HepG2 (cell line): ENCODE results near the gene PYY. TPM values are rescaled to one million over a fixed set of nuclear protein-coding genes. Genes with fewer than 3 reads are reported as not detected.

Source experiments
- DR1 ChIP-seq: sonication (generic); formaldehyde crosslinking; IDR thresholded peaks from 2 replicates; pipeline ENCODE4 v1.8.0; 2021; ENCODE audit warnings: mild to moderate bottlenecking, missing genetic modification reagents, inconsistent platforms
- EED ChIP-seq: sonication (generic); formaldehyde crosslinking; IDR thresholded peaks from 2 replicates; pipeline ENCODE4 v1.5.0; 2020; ENCODE audit warnings: mild to moderate bottlenecking, missing genetic modification reagents
- EP300 ChIP-seq, 3 experiments: sonication (generic) in 1 of 3; formaldehyde crosslinking in 1 of 3; IDR thresholded peaks; 2 replicates each; pipeline versions ENCODE4 v1.5.1 to v1.6.1; 2011 to 2020; ENCODE audit warnings: low read depth in 2 of 3, low read length in 2 of 3, borderline replicate concordance in 1 of 3, improper control_type of control experiment in 1 of 3, mild to moderate bottlenecking in 1 of 3, missing genetic modification reagents in 1 of 3, moderate library complexity in 1 of 3
- FOXC1 ChIP-seq: sonication (generic); formaldehyde crosslinking; IDR thresholded peaks from 2 replicates; pipeline ENCODE4 v1.8.0; 2022; ENCODE audit warnings: mild to moderate bottlenecking, missing genetic modification reagents, borderline replicate concordance
- FOXJ3 ChIP-seq: sonication (generic); formaldehyde crosslinking; IDR thresholded peaks from 2 replicates; pipeline ENCODE4 v1.4.0; 2020; ENCODE audit warnings: missing genetic modification reagents, mild to moderate bottlenecking, borderline replicate concordance
- HNF4G ChIP-seq, 2 experiments: sonication (generic) in 1 of 2; formaldehyde crosslinking in 1 of 2; IDR thresholded peaks; 2 replicates each; pipeline versions ENCODE4 v1.4.0 to v1.6.1; 2011 to 2020; ENCODE audit warnings: borderline replicate concordance in 2 of 2, low read depth in 2 of 2, mild to moderate bottlenecking in 2 of 2, low read length in 1 of 2, missing genetic modification reagents in 1 of 2, moderate library complexity in 1 of 2
- KLF11 ChIP-seq: IDR thresholded peaks from 2 replicates; pipeline ENCODE4 v1.6.1; 2016; ENCODE audit warnings: missing compliant biosample characterization
- NAIF1 ChIP-seq: sonication (generic); formaldehyde crosslinking; IDR thresholded peaks from 2 replicates; pipeline ENCODE4 v1.5.0; 2020; ENCODE audit warnings: mild to moderate bottlenecking, missing genetic modification reagents, borderline replicate concordance
- NFIB ChIP-seq: sonication (generic); formaldehyde crosslinking; IDR thresholded peaks from 2 replicates; pipeline ENCODE4 v1.9.0; 2021; ENCODE audit warnings: missing genetic modification reagents, mild to moderate bottlenecking, borderline replicate concordance
- PCBP1 ChIP-seq: fragments of 200-400 bp; formaldehyde crosslinking; IDR thresholded peaks from 2 replicates; pipeline ENCODE4 v1.6.1; 2017; ENCODE audit warnings: mild to moderate bottlenecking, low read depth, low read length, borderline replicate concordance
- RBM22 ChIP-seq: fragments of 200-400 bp; formaldehyde crosslinking; optimal IDR thresholded peaks from 2 replicates; pipeline ENCODE3; 2017; ENCODE audit warnings: mild to moderate bottlenecking, low read length, moderate library complexity
- SP5 ChIP-seq: IDR thresholded peaks from 2 replicates; pipeline ENCODE4 v1.6.1; 2016; ENCODE audit warnings: low read depth, borderline replicate concordance
- TEF ChIP-seq: sonication (generic); formaldehyde crosslinking; IDR thresholded peaks from 2 replicates; pipeline ENCODE4 v1.5.0; 2020; ENCODE audit warnings: missing genetic modification reagents
- YY1 ChIP-seq: IDR thresholded peaks from 2 replicates; pipeline ENCODE4 v1.6.1; 2011; ENCODE audit warnings: low read length, low read depth, moderate library complexity, mild to moderate bottlenecking; ENCODE audit not compliant: insufficient read depth, insufficient replicate concordance
- ZNF17 ChIP-seq: sonication (generic); formaldehyde crosslinking; IDR thresholded peaks from 2 replicates; pipeline ENCODE4 v1.5.0; 2020; ENCODE audit warnings: mild to moderate bottlenecking, missing genetic modification reagents
- ZNF251 ChIP-seq: sonication (generic); formaldehyde crosslinking; IDR thresholded peaks from 2 replicates; pipeline ENCODE4 v1.9.0; 2021; ENCODE audit warnings: mild to moderate bottlenecking, missing genetic modification reagents
- ZNF337 ChIP-seq: sonication (generic); formaldehyde crosslinking; IDR thresholded peaks from 2 replicates; pipeline ENCODE4 v1.5.1; 2020; ENCODE audit warnings: missing genetic modification reagents, low read depth, mild to moderate bottlenecking, borderline replicate concordance
- ZNF552 ChIP-seq: sonication (generic); formaldehyde crosslinking; IDR thresholded peaks from 2 replicates; pipeline ENCODE4 v1.9.0; 2022; ENCODE audit warnings: missing genetic modification reagents, mild to moderate bottlenecking, borderline replicate concordance
- ZNF615 ChIP-seq: sonication (generic); formaldehyde crosslinking; IDR thresholded peaks from 2 replicates; pipeline ENCODE4 v1.5.0; 2020; ENCODE audit warnings: mild to moderate bottlenecking, missing genetic modification reagents, borderline replicate concordance
- ZNF629 ChIP-seq: sonication (generic); formaldehyde crosslinking; conservative IDR thresholded peaks from 2 replicates; pipeline ENCODE4 v1.5.0; 2020; ENCODE audit warnings: missing genetic modification reagents
- ZNF672 ChIP-seq: sonication (generic); formaldehyde crosslinking; IDR thresholded peaks from 2 replicates; pipeline ENCODE4 v1.8.1; 2022; ENCODE audit warnings: missing genetic modification reagents
- ZNF713 ChIP-seq: sonication (generic); formaldehyde crosslinking; IDR thresholded peaks from 2 replicates; pipeline ENCODE4 v1.4.0; 2020; ENCODE audit warnings: mild to moderate bottlenecking, missing genetic modification reagents
- ZNF772 ChIP-seq: sonication (generic); formaldehyde crosslinking; IDR thresholded peaks from 2 replicates; pipeline ENCODE4 v1.5.0; 2020; ENCODE audit warnings: mild to moderate bottlenecking, missing genetic modification reagents
- polyA plus RNA-seq, 8 experiments: library from polyadenylated mRNA; depleted of rRNA in 3 of 8; stranded (reverse) in 7 of 8; unstranded in 1 of 8; fragments of >200 nt; fragmentation: Illumina TruSeq in 4 of 8; extraction: Trizol in 4 of 8; gene quantifications; 2 replicates each; pipeline versions ENCODE4 v1.2.1 to v1.2.3, GENCODE V29; 2011 to 2016; ENCODE audit warnings: low read depth in 4 of 8, missing spikeins in 1 of 8, mixed read lengths in 1 of 8; ENCODE audit not compliant: insufficient read depth in 1 of 8
- total RNA-seq, 5 experiments: library from RNA; depleted of rRNA; stranded (reverse); fragments of >200 nt; fragmentation: Illumina TruSeq; extraction: Trizol; gene quantifications; 2 replicates each; pipeline ENCODE4 v1.2.3, GENCODE V29; 2016; ENCODE audit warnings: low read depth in 1 of 5
- TF ChIP-seq, protein P1 (sequence below), 2 experiments: sonication (generic) in 1 of 2; formaldehyde crosslinking in 1 of 2; IDR thresholded peaks; 2 replicates each; pipeline versions ENCODE4 v1.4.0 to v1.6.1; 2018 to 2020; ENCODE audit warnings: missing genetic modification reagents in 2 of 2, borderline replicate concordance in 1 of 2, low read depth in 1 of 2, mild to moderate bottlenecking in 1 of 2, missing biosample characterization in 1 of 2
- TF ChIP-seq, protein P2 (sequence below): sonication (generic); formaldehyde crosslinking; IDR thresholded peaks from 2 replicates; pipeline ENCODE4 v1.5.0; 2020; ENCODE audit warnings: missing genetic modification reagents, mild to moderate bottlenecking, borderline replicate concordance

Gene PYY
- total and polyA plus RNA-seq, 2 of the 13 experiments (the other 11 are each of a cell fraction or from before 2014, with no cell fraction given), result 0.25 TPM; not detected in 1

- TF ChIP-seq EED (CRISPR knock-in tag), result no peak
- TF ChIP-seq FOXC1 (CRISPR knock-in tag), result peak; percentile 18; the same call in 1 of the 2 replicates
- no peak for TF ChIP-seq KLF11
- no peak for TF ChIP-seq ZNF552 (CRISPR knock-in tag)
- TF ChIP-seq ZNF713, result no peak
- no peak for TF ChIP-seq DR1 (CRISPR knock-in tag)
- TF ChIP-seq, protein P1, sequence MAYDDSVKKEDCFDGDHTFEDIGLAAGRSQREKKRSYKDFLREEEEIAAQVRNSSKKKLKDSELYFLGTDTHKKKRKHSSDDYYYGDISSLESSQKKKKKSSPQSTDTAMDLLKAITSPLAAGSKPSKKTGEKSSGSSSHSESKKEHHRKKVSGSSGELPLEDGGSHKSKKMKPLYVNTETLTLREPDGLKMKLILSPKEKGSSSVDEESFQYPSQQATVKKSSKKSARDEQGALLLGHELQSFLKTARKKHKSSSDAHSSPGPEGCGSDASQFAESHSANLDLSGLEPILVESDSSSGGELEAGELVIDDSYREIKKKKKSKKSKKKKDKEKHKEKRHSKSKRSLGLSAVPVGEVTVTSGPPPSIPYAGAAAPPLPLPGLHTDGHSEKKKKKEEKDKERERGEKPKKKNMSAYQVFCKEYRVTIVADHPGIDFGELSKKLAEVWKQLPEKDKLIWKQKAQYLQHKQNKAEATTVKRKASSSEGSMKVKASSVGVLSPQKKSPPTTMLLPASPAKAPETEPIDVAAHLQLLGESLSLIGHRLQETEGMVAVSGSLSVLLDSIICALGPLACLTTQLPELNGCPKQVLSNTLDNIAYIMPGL (CRISPR knock-in tag; IDR thresholded peaks at IDR 0.05; ENCODE audit: borderline replicate concordance in 1 of 2, low read depth in 1 of 2), result peak; percentile 76 to 78; a peak in 3 of 4 replicates
- TF ChIP-seq EP300 (IDR thresholded peaks at IDR 0.05; ENCODE audit: low read depth in 2 of 2, low read length in 2 of 2), result no peak
- TF ChIP-seq EP300 (CRISPR knock-in tag; IDR thresholded peaks at IDR 0.05; ENCODE audit: borderline replicate concordance), result no peak
- TF ChIP-seq ZNF772 (CRISPR knock-in tag), result no peak
- no peak for TF ChIP-seq SP5
- TF ChIP-seq, protein P2, sequence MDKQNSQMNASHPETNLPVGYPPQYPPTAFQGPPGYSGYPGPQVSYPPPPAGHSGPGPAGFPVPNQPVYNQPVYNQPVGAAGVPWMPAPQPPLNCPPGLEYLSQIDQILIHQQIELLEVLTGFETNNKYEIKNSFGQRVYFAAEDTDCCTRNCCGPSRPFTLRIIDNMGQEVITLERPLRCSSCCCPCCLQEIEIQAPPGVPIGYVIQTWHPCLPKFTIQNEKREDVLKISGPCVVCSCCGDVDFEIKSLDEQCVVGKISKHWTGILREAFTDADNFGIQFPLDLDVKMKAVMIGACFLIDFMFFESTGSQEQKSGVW, result no peak
- TF ChIP-seq ZNF672 (CRISPR knock-in tag), result no peak
- no peak for TF ChIP-seq ZNF251 (CRISPR knock-in tag)
- TF ChIP-seq TEF (CRISPR knock-in tag), result no peak
- no peak for TF ChIP-seq ZNF17 (CRISPR knock-in tag)
- TF ChIP-seq NAIF1 (CRISPR knock-in tag), result no peak
- peak; percentile 31 for TF ChIP-seq YY1
- TF ChIP-seq FOXJ3, result no peak
- TF ChIP-seq ZNF629 (CRISPR knock-in tag), result 0 out of 2 replicates have a peak, but pooled peaks have one; percentile 20
- no peak for TF ChIP-seq RBM22
- TF ChIP-seq ZNF337 (CRISPR knock-in tag), result no peak
- no peak for TF ChIP-seq ZNF615 (CRISPR knock-in tag)
- no peak for TF ChIP-seq NFIB (CRISPR knock-in tag)
- no peak for TF ChIP-seq PCBP1
- no peak for TF ChIP-seq HNF4G (IDR thresholded peaks at IDR 0.05; ENCODE audit: borderline replicate concordance, low read depth, low read length)
- TF ChIP-seq HNF4G (CRISPR knock-in tag; IDR thresholded peaks at IDR 0.05; ENCODE audit: borderline replicate concordance, low read depth), result no peak
Observed at GRCh38 chr17:43994272-43995149, 40.8 kb upstream of the PYY start (continued).
